ENCODE data around the gene KLHL29. TPM values are rescaled to one million over a fixed set of nuclear protein-coding genes. Genes with fewer than 3 reads are reported as not detected.

Gene KLHL29
- total and polyA plus RNA-seq, 10 of the 15 experiments (the other 5 are each of a cell fraction or from before 2014, with no cell fraction given), result 1.4 to 19.5 (median 6.1) TPM

GRCh38 chr2:23342075-23342474, 42.9 kb upstream of the KLHL29 start:
- ATAC-seq, result no peak

More at GRCh38 chr2:23342075-23342474, 42.9 kb upstream of the KLHL29 start:
- Histone ChIP-seq H3K79me2 (ENCODE audit: control insufficient read depth, insufficient read depth, low read length) (no peaks in the 10 kb centered on the region), H3K9me3 (replicated peaks; ENCODE audit: control insufficient read depth, insufficient read depth, low read length) (no peaks in the 10 kb centered on the region), H2AFZ (ENCODE audit: control insufficient read depth, low read depth, low read length) (no peak overlapping the region), H3K27ac (ENCODE audit: control insufficient read depth, insufficient read depth) (no peak overlapping the region), H3K9ac (ENCODE audit: control insufficient read depth, insufficient read depth, low read length) (no peak overlapping the region), H3K4me3 (no peak overlapping the region), H3K4me2 (ENCODE audit: control insufficient read depth, insufficient read depth) (no peak overlapping the region), H3K36me3 (ENCODE audit: control insufficient read depth in 2 of 2, insufficient read depth in 2 of 2, low read length in 1 of 2) (no peaks in the 10 kb centered on the region), H4K20me1 (ENCODE audit: control insufficient read depth, insufficient read depth) (no peaks in the 10 kb centered on the region), H3K27me3 (replicated peaks in 1 of 2; ENCODE audit: control insufficient read depth in 2 of 2, insufficient read depth in 2 of 2, low read length in 1 of 2) (peaks cover 0 to 5% of the 10 kb centered on the region in 2 experiments; a peak in 2 of 4 replicates), H3K4me1 (ENCODE audit: control insufficient read depth, insufficient read depth, low read length) (peaks cover 9% of the 10 kb centered on the region)
- in situ Hi-C loops (cut with MboI) (no loop called here), intact Hi-C loops (cut with micrococcal nuclease; ENCODE audit: unreplicated experiment) (no loop called here)
- POLR2A ChIA-PET, result interaction anchor here (0.9 kb wide), 1 partner anchor 9 kb away, joined by 3 read pairs; no protein-coding TSS in a partner anchor
- no TSS peak for BruUV-seq (replicated peaks)
- RAD21 ChIA-PET (ENCODE audit: unreplicated experiment), result no interaction called here
- DNase-seq (ENCODE audit: low read depth, low spot score) (no peak), FAIRE-seq (no peak)
- no peak for TF ChIP-seq GABPA (IDR thresholded peaks at IDR 0.05; ENCODE audit: low read depth)
- no peak for TF ChIP-seq WRNIP1 (IDR thresholded peaks at IDR 0.05; ENCODE audit: borderline replicate concordance, low read depth, low read length)
- TF ChIP-seq ZSCAN29 (IDR thresholded peaks at IDR 0.05), result no peak
- TF ChIP-seq NFIC (IDR thresholded peaks at IDR 0.05; ENCODE audit: low read depth, low read length), result no peak
- no peak for TF ChIP-seq ZNF217 (IDR thresholded peaks at IDR 0.05)
- TF ChIP-seq PBX3 (IDR thresholded peaks at IDR 0.05; ENCODE audit: insufficient replicate concordance, low read depth, low read length), result no peak
- no peak for TF ChIP-seq MEF2A (IDR thresholded peaks at IDR 0.05; ENCODE audit: insufficient read depth, low read depth, low read length)
- TF ChIP-seq RAD21 (IDR thresholded peaks at IDR 0.05; ENCODE audit: insufficient read depth, low read depth, low read length), result no peak
- 2% methylated on average over 3 of the region's 3 CpGs for WGBS (ENCODE audit: insufficient coverage, insufficient replicate concordance, low lambda C conversion rate, missing lambda C conversion rate)
- SMC1A ChIA-PET (ENCODE audit: uncharacterized antibody, unreplicated experiment), result interaction anchor here (1.5 kb wide), 1 partner anchor 21 kb away, joined by 3 read pairs; no protein-coding TSS in a partner anchor
- CTCF ChIA-PET, result interaction anchor here (1.1 kb wide), 1 partner anchor 58 kb away, joined by 3 read pairs; no protein-coding TSS in a partner anchor
